GM12865 (cell line): ENCODE data around the gene TVP23A.
A peak's percentile ranks its signal among the peaks of the same experiment; 100 is the strongest.

Experiments
- DNase-seq: peaks from one replicate; pipeline ENCODE4 v3.0.0; 2010; ENCODE audit warnings: low read depth
- H3K4me3 ChIP-seq: 2 replicates; pipeline ENCODE4 v1.5.1; 2011; ENCODE audit warnings: mild to moderate bottlenecking, low read depth, low read length, control low read depth
- TF ChIP-seq, protein P1 (sequence below): IDR thresholded peaks from 2 replicates; pipeline ENCODE4 v1.5.1; 2011; ENCODE audit warnings: low read length, control low read depth, low read depth, inconsistent platforms; ENCODE audit not compliant: insufficient read depth; ENCODE audit errors: missing control alignments

The TVP23A gene

DNA sequence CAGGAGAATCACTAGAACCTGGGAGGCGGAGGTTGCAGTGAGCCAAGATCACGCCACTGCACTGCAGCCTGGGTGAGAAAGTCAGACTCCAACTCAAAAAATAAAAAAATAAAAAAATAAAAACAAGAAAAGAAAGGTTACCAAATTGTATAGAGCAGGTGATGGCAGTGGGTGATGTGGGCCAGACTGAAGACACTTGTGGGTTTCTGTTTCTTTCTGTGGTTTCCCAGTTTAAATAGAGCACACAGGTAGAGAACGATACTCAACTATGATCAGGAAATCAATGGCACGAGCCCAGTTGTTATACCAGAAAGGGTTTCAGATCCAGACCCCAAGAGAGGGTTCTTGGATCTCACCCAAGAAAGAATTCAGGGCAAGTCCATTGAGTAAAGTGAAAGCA is 42.3 kb downstream of the TVP23A start:
- peak; percentile 88 for DNase-seq
- H3K4me3 ChIP-seq: no peak overlapping the region
- TF ChIP-seq, protein P1, sequence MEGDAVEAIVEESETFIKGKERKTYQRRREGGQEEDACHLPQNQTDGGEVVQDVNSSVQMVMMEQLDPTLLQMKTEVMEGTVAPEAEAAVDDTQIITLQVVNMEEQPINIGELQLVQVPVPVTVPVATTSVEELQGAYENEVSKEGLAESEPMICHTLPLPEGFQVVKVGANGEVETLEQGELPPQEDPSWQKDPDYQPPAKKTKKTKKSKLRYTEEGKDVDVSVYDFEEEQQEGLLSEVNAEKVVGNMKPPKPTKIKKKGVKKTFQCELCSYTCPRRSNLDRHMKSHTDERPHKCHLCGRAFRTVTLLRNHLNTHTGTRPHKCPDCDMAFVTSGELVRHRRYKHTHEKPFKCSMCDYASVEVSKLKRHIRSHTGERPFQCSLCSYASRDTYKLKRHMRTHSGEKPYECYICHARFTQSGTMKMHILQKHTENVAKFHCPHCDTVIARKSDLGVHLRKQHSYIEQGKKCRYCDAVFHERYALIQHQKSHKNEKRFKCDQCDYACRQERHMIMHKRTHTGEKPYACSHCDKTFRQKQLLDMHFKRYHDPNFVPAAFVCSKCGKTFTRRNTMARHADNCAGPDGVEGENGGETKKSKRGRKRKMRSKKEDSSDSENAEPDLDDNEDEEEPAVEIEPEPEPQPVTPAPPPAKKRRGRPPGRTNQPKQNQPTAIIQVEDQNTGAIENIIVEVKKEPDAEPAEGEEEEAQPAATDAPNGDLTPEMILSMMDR: no peak

DNA sequence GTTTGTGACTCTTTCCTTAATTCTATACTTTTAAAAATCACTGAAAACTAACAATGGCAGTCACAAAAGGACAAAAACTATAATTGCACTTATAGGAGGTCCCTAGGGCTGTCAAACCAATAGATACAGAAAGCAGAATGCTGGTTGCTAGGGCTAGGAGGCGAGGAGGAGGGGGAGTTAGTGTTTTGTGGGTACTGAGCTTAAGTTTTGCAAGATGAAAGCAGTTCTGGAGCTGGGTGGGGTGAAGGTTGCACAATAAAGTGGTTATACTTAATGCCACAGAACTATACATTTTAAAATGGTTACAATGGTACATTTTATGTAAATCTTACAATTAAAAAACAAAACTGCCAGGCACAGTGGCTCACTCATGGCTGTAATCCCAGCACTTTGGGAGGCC is 47.7 kb downstream of the TVP23A start:
- no peak overlapping the region for H3K4me3 ChIP-seq
- no peak for DNase-seq
- TF ChIP-seq, protein P1: no peak

- no peak for DNase-seq
- TF ChIP-seq, protein P1: no peak
- H3K4me3 ChIP-seq: no peak overlapping the region
Measured at GRCh38 chr16:10769381-10769780, 49.2 kb downstream of the TVP23A start.

DNA sequence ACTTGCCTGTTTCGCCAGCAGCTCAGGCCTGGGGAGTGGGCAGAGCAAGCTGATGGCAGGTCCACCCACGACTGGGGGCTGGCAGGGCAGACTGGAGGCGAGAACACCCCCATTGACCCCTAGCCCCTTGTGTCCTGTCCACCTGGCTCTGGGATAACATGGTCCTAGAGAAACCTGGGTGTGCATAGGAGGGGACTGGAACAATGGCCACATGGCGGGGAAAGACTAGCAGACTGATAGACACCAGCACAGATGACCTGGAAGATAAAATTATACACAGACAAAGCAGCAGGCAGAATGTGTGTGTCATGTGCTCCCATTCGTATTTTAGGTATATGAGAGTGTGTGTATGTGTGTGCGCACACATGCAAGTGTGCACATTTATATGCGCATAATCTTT is 51.5 kb downstream of the TVP23A start:
- DNase-seq: no peak
- no peak overlapping the region for H3K4me3 ChIP-seq
- TF ChIP-seq, protein P1: no peak

- H3K4me3 ChIP-seq: no peak overlapping the region
- peak; percentile 62 for DNase-seq
- TF ChIP-seq, protein P1: no peak
Measured at GRCh38 chr16:10765772-10766171, 52.8 kb downstream of the TVP23A start.

GRCh38 chr16:10763456-10763855 is 55.1 kb downstream of the TVP23A start:
- TF ChIP-seq, protein P1: no peak
- H3K4me3 ChIP-seq: no peak overlapping the region
- no peak for DNase-seq

DNA sequence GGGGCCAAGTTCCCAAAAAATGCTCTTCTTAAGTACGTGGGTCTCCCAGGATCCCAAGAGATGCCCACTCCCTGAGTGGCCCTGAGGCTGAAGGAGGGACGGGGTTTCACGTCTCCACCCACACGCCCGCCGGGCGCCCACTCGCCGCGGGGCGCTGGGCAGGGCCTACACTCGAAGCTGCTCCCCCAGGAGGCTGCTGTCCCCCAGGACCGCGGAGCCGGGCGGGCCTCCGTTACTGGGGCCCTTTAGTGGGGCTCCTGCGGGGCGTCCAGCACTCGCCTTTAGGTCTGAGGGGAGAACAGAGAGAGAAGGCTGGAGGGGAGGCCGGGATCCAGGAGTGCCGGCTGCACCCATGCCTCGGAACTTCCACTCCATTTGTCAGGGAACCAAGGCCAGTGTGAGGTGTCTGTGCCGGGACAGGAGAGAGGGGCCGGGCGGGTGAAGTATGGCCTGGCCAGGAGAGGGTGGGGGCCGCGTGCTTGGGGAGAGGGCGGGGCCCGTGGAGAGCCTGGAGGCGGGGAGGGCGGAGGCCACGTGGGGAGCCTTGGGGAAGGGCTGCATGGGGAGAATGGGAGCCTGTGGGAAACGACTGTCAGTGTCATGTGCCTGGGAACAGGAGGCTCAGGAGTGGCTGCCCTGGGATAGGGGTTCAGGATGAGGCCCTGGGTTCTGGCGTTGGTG is 56.1 kb downstream of the TVP23A start:
- TF ChIP-seq, protein P1: no peak
- no peak overlapping the region for H3K4me3 ChIP-seq
- no peak for DNase-seq
